AG08396 (cell line): ENCODE measurements around the gene SRRM5.
"Not testable (repeated sequence)": the region's sequence is repeated elsewhere in the genome, so short reads cannot be mapped to it uniquely, and the experiment has no call there.

ENCODE experiments used
- DNase-seq: peaks from one replicate; pipeline ENCODE4 v3.0.0; 2012; ENCODE audit warnings: low spot score, mixed read lengths

Gene SRRM5, protein sequence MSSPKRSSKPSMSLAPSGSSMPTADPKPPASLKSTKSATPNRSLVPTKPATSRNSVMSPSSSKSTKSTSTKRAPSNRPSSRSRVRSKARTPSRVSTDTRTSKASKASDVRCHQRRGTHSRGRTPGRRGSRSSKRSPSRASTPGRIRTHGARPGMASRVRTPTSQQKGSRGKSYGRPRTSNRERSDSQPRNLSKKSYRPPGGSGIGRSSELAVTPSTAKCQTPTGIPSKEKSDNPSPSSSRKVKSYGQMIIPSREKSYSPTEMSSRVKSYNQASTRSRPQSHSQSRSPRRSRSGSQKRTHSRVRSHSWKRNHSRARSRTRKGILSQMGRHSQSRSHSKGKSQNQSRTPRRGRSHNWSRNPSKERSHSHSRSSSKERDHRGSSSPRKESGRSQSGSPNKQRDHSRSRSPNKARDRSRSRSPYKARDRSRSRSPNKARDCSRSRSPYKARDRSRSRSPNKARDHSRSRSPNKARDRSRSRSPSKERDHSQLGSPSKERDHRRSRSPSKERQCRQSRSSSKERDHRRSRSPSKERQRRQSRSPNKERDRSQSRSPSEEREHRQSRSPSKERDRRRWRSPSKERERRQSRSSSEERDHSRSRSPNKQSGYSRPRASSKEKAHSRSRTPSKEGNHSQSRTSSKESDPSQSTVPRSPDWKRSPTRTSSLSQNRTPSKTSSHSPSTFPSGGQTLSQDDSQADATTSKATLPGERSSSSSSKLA

DNA sequence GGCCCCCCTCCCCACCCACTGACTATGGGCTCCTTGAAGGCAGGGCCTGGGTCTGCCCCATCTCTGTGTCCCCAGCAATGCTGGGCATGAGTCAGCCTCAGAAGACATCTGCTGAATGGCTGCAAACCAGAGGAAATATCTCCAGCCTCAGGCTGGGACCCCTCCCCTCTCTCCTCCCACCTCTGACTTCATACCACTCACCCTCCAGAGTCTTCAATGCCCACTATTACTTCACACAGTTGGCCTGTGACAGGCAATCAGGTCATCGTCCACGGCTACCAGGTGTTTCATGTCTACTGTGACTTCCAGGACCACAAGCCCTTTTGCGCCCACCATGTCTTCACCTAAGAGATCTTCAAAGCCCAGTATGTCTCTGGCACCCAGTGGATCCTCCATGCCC, at the start of gene SRRM5:
Gene SRRM5, plus strand, starts transcription at position 301 of the 400 bp plus-strand sequence. Its CDS starts 34 bp downstream, at position 335.
- DNase-seq: no peak

DNA sequence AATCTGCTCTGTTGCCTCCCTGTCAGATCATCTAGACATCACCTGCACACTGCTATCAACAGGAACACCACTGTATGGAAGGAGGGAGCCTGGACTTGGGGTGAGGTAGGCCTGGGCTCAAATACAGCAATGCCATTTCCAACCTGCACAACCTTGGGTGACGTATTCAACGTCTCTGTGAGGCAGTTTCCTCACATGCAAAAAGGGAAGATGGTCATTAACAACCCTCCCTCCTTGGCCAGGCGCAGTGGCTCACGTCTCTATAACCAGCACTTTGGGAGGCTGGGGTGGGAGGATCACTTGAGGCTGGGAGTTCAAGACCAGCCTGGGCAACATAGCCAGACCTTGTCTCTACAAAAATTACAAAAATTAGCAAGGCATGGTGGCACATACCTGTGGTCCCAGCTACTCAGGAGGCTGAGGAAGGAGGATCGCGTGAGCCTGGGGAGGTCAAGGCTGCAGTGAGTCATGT, 49.6 kb upstream of the SRRM5 start:
- no peak for DNase-seq

DNA sequence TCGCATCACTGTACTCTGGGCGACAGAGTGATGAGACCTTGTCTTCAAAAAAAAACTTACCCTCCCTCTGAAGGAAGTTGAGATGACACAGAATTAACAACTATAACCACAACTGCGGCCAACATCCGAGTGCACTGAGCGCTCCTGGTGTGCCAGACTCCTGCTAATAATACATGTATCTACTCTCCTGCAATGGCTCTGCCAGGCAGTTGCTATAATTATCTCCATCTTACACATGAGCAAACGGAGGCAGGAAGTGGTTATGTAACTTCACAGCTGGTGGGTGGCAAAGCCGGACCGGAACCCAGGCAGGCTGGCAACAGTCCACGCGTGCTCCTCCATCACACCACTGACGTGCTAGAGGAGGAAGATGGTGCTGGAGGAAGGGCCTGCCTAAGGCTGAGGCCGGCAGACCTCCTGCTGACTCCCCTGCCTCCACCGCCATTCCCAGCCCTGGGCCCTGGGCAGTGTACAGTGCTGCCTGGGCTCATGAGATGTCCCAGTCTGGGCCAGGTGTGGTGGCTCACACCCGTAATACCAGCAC, 49.1 kb upstream of the SRRM5 start:
- peak; percentile 42 for DNase-seq

DNA sequence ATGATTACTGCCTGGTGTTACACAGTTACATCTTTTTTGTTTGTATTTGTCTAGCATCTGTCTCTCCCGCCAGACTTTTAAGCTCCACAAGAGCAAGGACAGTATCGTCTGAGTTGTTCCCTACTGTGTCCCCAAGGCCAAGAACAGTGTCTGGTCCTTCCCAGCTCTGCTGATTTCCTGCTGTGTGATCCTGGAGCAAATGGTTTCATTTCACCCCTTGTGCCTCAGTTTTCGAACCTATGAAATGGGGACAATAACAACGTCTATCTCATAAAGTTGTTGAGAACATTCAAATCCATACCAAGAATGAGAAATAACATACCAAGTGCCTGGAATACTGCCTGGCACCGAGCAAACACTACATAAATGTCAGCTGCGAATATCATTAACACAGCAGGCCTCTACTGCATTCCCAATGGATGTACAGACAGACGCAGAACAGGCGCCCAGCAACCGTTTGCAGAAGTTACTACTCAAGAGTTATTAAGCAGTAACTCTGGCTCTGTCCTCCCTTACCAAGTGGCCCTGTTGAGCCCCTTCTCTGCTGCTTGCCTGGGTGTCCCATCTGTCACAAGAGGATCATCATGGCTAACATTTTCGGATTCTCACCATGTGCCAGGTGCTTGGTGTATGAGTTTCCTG, 48.0 kb upstream of the SRRM5 start:
- DNase-seq: no peak

DNA sequence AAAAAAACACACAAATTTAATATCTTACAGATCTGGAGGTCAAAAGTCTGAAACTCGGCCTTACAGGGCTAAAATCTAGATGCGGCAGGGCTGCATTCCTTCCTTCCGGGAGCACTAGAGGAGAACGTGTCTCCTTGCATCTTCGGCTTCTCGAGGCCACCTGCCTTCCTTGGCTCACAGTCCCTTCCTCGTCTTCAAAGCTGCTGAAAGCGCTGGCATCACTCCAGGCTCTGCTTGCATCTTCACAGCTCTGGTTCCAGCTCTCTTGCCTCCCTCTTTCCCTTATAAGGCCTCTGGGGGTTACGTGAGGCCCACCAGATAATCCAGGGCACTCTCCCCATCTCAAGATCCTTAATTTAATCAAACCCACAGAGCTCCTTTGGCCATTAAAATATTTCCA, 47.1 kb upstream of the SRRM5 start:
- DNase-seq: no peak

DNA sequence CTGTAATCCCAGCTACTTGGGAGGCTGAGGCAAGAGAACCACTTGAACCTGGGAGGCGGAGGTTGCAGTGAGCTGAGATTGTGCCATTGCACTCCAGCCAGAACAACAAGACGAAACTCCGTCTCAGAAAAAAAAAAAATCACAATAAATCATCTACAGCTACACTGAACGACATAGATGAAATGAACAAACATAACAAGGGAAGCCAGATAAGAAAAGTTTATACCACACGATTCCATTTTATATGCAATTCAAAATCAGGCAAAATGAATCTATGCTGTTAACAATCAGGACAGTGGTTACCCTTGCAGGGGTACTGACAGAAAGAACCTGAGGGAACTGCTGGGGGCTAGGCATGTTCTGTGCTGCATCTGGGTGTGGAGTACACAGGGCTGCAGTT, 42.2 kb upstream of the SRRM5 start:
- DNase-seq: no peak

DNA sequence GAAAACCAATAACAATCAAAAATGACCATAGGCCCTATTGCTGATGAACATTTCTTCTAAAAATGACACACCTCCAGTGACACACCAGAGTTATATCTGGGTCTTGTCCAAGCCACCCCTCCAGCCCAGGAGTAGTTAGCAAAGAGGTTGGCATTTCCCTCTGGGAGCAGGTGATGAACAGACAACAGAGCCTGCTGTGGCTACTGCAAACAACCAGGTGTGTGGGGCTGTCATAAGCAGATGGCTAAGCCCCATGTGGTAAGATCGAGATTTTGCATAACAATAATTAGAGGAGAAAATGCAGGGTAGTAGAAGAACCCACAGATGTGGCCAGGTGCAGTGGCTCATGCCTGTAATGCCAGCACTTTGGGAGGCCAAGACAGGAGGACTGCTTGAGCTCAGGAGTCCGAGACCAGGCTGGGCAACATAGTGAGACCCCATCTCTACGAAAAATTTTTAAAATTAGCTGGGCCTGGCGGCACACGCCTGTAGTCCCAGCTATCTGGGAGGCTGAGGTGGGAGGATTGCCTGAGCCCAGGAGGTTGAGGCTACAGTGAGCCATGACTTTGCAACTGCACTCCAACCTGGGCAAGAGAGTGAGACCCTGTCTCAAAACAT, 41.6 kb upstream of the SRRM5 start:
- DNase-seq: no peak

DNA sequence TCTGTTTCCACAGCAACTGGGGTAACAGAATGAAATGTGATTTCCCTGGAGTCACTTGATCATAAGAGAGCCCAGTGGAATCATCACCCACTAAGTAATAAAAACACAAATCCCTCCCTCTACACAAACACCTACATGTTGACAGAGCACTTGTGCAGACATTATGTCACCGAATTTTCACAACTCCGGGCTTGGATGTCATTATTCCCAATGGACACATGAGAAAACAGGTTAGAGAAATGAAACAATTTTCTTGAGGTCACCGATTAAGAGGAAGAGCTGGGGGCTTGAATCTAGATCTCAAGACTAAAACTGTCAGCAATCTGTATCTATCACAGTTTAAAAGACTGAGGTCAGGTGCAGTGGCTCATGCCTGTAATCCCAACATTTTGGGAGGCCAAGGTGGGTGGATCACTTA, 39.7 kb upstream of the SRRM5 start:
- no peak for DNase-seq

DNA sequence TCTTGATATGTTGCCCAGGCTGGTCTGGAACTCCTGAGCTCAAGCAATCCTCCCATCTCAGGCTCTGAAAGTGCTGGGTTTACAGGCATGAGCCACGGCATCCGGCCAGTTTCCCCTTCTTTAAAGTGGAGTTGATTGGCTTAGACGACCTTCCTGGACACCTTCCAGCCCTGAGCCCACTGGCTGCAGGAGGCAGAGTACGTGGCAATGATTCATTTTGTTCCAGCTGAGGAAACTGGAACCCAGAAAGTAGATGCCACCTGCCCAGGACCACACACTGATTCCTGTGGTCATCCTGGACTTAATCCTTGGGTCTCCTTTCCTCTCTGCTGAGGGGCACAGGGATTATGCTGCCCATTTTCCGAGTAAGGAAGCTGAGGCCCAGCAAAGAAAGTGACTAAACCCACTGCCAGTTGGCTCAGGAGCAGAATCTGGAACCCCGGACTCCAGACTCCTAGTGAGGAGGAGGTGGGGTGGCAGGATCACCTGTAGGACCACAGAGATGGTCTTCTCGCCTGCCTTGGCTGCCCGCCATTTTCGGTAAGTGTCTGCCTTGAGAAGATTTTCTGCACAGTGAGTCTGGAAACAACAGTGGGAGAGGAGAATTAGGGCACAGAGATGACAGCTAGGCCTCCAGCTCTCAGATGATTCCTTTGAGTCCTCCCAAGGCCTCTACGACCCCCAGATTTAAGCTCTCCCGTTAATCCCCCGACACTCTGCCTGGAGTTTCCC, 37.3 kb upstream of the SRRM5 start:
- no peak for DNase-seq

DNA sequence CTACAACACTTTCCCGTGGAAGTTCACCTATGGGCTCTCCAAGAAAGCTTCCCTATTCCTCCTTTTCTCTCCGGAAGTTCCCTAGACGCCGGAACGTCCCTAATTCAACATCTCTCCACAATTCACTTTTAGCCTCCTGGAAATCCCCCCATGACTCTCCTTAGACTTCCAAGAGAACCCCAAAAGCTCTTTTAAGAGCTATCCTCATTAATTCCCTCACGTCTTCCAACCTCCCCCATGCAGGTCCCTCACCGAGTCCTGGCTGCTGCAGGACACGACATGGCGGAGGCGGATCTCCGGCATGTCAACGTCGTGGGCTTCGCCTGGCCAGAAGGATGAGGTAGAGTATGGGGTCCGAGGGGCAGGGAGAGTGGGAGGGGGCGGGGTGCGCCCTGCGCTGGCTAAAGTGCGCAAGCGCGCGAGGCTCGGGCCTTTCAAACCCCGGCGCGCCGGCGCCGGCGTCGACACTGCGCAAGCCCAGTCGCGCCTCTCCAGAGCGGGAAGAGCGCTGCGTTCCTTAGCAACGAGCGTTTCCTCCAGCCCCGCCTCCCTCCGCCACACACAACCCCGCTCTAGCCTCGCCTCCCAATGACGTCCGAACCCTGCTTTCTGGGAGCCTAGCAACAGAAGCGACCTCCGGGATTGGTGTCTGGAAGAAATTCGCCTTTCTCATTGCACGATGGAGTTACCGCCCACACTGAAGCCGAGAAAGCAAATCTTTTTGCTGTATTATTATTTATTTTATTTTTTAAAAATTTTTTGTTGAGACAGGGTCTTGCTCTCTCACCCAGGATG, 36.5 kb upstream of the SRRM5 start, which contains the start of the genes PINLYP and XRCC1:
Gene PINLYP, plus strand, starts transcription at position 646 of the 795 bp plus-strand sequence. CDS start 1,391 bp downstream, outside the sequence.
Gene XRCC1, minus strand, starts transcription at position 372 of the 795 bp plus-strand sequence. Its CDS starts 69 bp downstream, at position 303.
- peak; percentile 98 for DNase-seq

DNA sequence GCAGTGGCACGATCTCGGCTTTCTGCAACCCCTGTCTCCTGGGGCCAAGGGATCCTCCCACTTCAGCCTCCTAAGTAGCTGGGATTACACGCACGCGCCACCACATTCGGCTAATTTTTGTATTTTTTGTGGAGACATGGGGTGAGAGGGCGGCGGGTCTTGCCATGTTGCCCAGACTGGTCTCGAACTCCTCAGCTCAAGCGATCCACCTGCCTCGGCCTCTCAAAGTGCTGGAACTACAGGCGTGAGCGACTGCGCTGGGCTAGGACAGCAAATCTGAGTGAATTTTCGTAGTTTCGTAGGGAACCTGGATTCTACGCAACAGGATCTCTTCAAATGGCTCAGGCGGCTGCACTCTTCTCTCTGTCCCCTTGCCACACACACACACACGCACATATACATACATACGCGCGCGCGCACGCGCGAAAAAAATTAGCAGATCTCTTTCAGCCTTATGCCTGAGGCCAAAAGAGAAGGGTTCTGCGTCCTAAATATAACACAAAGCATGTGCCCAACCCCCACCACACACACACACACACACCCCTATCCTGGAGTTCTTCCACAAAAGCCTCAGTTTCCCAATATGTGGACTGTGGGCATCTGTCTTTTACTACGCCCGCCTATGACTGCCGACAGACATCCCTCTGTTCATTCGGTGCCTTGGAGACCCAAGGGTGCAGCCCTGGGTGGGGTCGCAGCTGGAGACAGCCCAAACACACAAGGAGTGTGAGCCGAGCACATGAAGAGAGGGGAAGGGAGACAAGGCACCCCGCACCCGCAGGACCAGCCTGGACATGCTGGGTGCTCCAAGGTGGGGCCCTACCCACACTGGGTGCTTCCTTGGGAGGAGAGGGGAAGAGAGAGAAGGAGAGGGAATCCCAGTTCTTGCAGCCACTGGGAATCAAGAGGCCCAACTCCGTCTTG, 35.7 kb upstream of the SRRM5 start:
- DNase-seq: no peak

DNA sequence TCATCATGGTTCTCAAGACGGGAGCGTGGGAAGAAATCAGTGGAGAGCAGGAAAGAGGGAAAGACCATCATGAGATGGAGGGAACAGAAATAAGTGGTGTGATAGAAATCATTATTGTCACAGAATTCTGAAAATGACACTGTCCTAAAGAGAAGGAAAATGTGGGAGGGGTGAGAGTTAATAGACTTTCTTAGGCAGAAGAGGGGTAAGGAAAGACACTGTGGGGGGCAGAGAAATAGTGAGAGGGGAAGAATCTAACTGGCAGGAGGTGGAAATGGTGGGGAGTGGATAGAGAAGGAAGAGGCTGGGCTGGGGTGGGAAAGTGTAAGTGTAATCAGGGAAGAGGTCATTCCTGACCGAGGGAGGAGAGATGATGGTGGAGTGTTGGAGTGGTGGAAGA, 33.1 kb upstream of the SRRM5 start:
- DNase-seq: no peak

DNA sequence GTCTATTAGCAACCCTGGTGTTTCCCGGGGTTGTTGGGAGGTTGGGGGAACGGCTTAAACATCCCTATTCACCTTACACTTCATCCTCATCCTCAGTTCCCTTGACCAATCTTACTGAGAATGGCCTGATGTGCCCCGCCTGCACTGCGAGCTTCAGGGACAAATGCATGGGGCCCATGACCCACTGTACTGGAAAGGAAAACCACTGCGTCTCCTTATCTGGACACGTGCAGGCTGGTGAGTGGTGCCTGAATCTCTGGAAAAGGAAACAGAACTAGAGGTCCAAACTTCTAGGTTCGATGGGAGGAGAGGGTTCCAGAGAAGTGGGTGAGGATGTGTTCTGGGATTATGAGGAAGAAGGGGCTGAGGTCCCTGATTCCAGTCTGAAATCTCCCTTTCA, 30.4 kb upstream of the SRRM5 start:
- DNase-seq: no peak

DNA sequence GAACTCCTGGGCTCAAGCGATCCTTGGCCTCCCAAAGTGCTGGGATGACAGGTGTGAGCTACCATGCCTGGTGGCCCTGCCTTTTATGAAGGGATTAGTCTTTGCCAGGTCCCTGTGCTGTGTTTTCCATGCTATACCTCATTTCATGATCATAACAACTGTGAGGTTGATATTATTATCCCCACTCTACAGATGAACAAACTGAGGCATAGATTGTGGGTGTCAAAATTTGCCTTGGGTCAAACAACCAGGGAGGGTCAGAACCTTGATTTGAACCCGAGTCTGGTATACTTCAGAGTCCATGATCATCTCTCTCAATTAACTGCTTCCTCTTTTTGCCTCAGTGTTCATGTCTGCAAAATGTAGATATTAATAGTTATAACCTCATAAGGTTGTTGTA, 29.4 kb upstream of the SRRM5 start:
- DNase-seq: no peak

DNA sequence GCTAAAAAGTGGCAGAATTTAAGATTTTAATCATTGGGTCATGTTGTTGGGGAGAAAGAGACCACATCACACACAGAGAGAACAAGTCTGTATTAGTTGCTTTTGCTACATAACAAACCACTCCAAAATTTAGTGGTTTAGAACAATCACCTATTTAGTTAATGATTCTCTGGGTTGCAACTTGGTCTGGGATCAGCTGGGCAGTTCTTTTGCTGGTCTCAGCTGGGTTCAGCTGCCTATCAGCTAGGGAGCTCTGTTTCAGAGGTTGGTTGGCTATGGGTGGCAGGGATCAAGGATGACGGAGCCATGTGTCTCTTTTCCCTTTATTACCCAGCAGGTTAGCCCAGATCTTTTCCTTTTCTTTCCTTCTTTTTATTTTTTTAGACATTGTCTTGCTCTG, 27.4 kb upstream of the SRRM5 start:
- DNase-seq: no peak

DNA sequence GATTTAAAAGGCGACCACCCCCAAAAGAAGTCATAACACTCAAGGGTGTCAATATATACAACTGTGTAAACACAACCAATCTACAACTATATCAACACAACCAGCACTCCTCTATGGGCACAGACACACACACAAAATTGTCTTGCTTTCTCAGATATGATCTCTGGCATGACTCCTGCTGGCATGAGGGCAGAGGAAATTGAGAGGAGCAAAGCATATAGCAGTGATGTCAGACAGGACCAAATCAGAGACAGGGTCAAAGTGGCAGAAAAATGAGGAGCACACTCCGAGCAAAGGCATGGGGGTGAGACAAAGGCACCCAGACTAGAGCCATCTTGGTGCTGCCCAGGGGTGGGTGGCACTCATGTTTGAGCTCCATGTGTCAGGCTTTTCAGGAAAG, 25.5 kb upstream of the SRRM5 start:
- DNase-seq: no peak

DNA sequence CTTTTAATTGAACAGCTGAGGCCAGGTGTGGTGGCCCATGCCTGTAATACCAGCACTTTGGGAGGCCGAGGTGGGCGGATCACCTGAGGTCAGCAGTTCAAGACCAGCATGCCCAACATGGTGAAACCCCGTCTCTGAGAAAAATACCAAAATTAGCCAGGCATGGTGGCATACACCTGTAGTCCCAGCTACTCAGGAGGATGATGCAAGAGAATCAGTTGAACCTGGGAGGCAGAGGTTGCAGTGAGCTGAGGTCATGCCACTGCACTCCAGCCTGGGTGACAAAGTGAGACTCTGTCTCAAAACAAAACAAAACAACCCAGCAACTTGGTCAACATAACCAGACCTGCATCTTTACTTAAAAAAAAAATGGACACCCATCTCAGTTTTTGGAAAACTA, 24.9 kb upstream of the SRRM5 start:
- not testable (repeated sequence) for DNase-seq

DNA sequence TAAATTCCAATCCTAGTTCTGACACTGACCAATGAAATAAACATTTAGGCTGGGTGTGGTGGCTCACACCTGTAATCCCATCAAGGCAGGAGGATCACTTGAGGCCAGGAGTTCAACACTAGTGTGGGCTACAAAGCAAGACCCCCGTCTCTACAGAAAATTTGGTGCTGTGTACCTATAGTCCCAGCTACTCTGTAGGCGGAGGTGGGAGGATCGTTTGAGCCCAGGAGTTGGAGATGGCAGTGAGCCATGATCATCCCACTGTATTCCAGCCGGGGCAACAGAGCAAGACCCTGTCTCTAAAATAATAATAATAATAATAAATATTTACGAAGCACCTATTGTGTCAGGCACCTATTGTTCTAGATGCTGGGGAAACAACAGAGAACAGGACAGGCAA, 22.6 kb upstream of the SRRM5 start:
- no peak for DNase-seq

DNA sequence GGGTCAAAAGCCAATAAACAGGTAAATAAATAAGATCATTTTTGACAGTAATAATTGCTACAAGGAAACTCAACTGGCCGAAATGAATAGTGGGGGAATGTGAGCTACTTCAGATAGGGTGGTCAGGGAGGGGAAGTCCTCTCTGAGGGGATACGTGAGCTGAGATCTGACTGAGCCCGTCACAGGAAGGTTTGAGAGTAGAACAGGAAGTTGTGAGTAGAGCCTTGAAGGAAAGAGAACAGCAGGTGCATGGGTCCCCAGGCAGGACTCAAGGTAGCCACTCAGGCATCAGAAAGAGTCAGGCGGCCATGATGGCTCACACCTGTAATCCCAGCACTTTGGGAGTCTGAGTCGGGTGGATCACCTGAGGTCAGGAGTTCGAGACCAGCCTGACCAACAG, 22.2 kb upstream of the SRRM5 start:
- DNase-seq: no peak
